Measurements from ENCODE around the gene FUT1. TPM values are rescaled to one million over a fixed set of nuclear protein-coding genes. Genes with fewer than 3 reads are reported as not detected.
"Not testable (repeated sequence)": the region's sequence is repeated elsewhere in the genome, so short reads cannot be mapped to it uniquely, and the experiment has no call there.

The FUT1 gene
- total RNA-seq, 1 experiment from 2014 or later: 0.98 TPM

GRCh38 chr19:48718106-48718505 lies 34.3 kb downstream of the FUT1 start:
- DNase-seq (ENCODE audit: low spot score): not testable (repeated sequence)

GRCh38 chr19:48716562-48717291 lies 35.7 kb downstream of the FUT1 start:
- DNase-seq (ENCODE audit: low spot score): peak; percentile 27

- DNase-seq (ENCODE audit: low spot score): no peak
Observed at GRCh38 chr19:48715681-48716171, 36.7 kb downstream of the FUT1 start.

- DNase-seq (ENCODE audit: low spot score): no peak
Observed at GRCh38 chr19:48714759-48715675, 37.4 kb downstream of the FUT1 start.

GRCh38 chr19:48713864-48714755 lies 38.3 kb downstream of the FUT1 start:
- peak; percentile 94 for DNase-seq (ENCODE audit: low spot score)

GRCh38 chr19:48713041-48713863 lies 39.2 kb downstream of the FUT1 start:
- no peak for DNase-seq (ENCODE audit: low spot score)

- no peak for DNase-seq (ENCODE audit: low spot score)
Observed at GRCh38 chr19:48711106-48711662, 41.3 kb downstream of the FUT1 start.

GRCh38 chr19:48708471-48708870 lies 44.0 kb downstream of the FUT1 start:
- no peak for DNase-seq (ENCODE audit: low spot score)

- DNase-seq (ENCODE audit: low spot score): no peak
Observed at GRCh38 chr19:48705431-48705830, 47.0 kb downstream of the FUT1 start.

- no peak for DNase-seq (ENCODE audit: low spot score)
Observed at GRCh38 chr19:48703316-48703715, 49.1 kb downstream of the FUT1 start.

- no peak for DNase-seq (ENCODE audit: low spot score)
Observed at GRCh38 chr19:48702701-48703100, 49.7 kb downstream of the FUT1 start.

GRCh38 chr19:48698046-48698445 lies 54.4 kb downstream of the FUT1 start:
- peak; percentile 82 for DNase-seq (ENCODE audit: low spot score)

Other genes with a start within 250 kb of the FUT1 start
- gene LMTK3, start 240.8 kb downstream of the FUT1 start, total RNA-seq (2014; rRNA removed; shearing (Covaris generic)): not detected in 2 replicates
- 0.38 TPM in 1 of 2 replicates, not detected in the other for gene SULT2B1, start 200.5 kb downstream of the FUT1 start, total RNA-seq (2014; rRNA removed; shearing (Covaris generic))
- not detected in 2 replicates for gene SPACA4, start 145.9 kb downstream of the FUT1 start, total RNA-seq (2014; rRNA removed; shearing (Covaris generic))
- 0.07 TPM in 1 of 2 replicates, not detected in the other for gene FAM83E, start 137.6 kb downstream of the FUT1 start, total RNA-seq (2014; rRNA removed; shearing (Covaris generic))
- 764 and 1,035 TPM in 2 replicates for gene RPL18, start 133.5 kb downstream of the FUT1 start, total RNA-seq (2014; rRNA removed; shearing (Covaris generic))
- gene SPHK2, start 133.1 kb downstream of the FUT1 start, total RNA-seq (2014; rRNA removed; shearing (Covaris generic)): 7.6 and 10.5 TPM in 2 replicates
- gene DBP, start 115.3 kb downstream of the FUT1 start, total RNA-seq (2014; rRNA removed; shearing (Covaris generic)): 2.6 and 15.5 TPM in 2 replicates
- 2.3 and 5.8 TPM in 2 replicates for gene CA11, start 106.5 kb downstream of the FUT1 start, total RNA-seq (2014; rRNA removed; shearing (Covaris generic))
- not detected in 2 replicates for gene NTN5, start 79.6 kb downstream of the FUT1 start, total RNA-seq (2014; rRNA removed; shearing (Covaris generic))
- gene FUT2, start 56.7 kb downstream of the FUT1 start, total RNA-seq (2014; rRNA removed; shearing (Covaris generic)): not detected in 2 replicates
- 0.93 and 1.1 TPM in 2 replicates for gene MAMSTR, start 32.9 kb downstream of the FUT1 start, total RNA-seq (2014; rRNA removed; shearing (Covaris generic))
- gene RASIP1, start 12.0 kb downstream of the FUT1 start, total RNA-seq (2014; rRNA removed; shearing (Covaris generic)): 0.07 and 0.12 TPM in 2 replicates
- not detected in 2 replicates for gene IZUMO1, start 5.7 kb downstream of the FUT1 start, total RNA-seq (2014; rRNA removed; shearing (Covaris generic))
- not detected in 2 replicates for gene FGF21, start 2.9 kb upstream of the FUT1 start, total RNA-seq (2014; rRNA removed; shearing (Covaris generic))
- 29.5 and 36.8 TPM in 2 replicates for gene BCAT2, start 58.4 kb upstream of the FUT1 start, total RNA-seq (2014; rRNA removed; shearing (Covaris generic))
- 9.9 and 14.6 TPM in 2 replicates for gene HSD17B14, start 83.8 kb upstream of the FUT1 start, total RNA-seq (2014; rRNA removed; shearing (Covaris generic))
- gene PLEKHA4, start 116.0 kb upstream of the FUT1 start, total RNA-seq (2014; rRNA removed; shearing (Covaris generic)): 1.9 and 6.9 TPM in 2 replicates
- 20.8 and 34.8 TPM in 2 replicates for gene PPP1R15A, start 119.8 kb upstream of the FUT1 start, total RNA-seq (2014; rRNA removed; shearing (Covaris generic))
- not detected in 2 replicates for gene TULP2, start 146.1 kb upstream of the FUT1 start, total RNA-seq (2014; rRNA removed; shearing (Covaris generic))
- 91.4 and 104 TPM in 2 replicates for gene NUCB1, start 147.7 kb upstream of the FUT1 start, total RNA-seq (2014; rRNA removed; shearing (Covaris generic))
- 0.10 TPM in 1 of 2 replicates, not detected in the other for gene DHDH, start 181.1 kb upstream of the FUT1 start, total RNA-seq (2014; rRNA removed; shearing (Covaris generic))
- 32.4 and 40.6 TPM in 2 replicates for gene BAX, start 202.2 kb upstream of the FUT1 start, total RNA-seq (2014; rRNA removed; shearing (Covaris generic))
- 1,818 and 2,662 TPM in 2 replicates for gene FTL, start 212.7 kb upstream of the FUT1 start, total RNA-seq (2014; rRNA removed; shearing (Covaris generic))
- gene GYS1, start 240.7 kb upstream of the FUT1 start, total RNA-seq (2014; rRNA removed; shearing (Covaris generic)): 14.1 and 18.2 TPM in 2 replicates
- 121 and 149 TPM in 2 replicates for gene RUVBL2, start 241.2 kb upstream of the FUT1 start, total RNA-seq (2014; rRNA removed; shearing (Covaris generic))